GM23338 (cell line): ENCODE results near the gene GTF3C5. TPM values are rescaled to one million over a fixed set of nuclear protein-coding genes. Genes with fewer than 3 reads are reported as not detected.

Experiments
- ATAC-seq: fragments of 200-7000 bp; cut with Tn5 transposase; 3 replicates; pipeline ENCODE4 v1.9.1; 2020
- DNase-seq: peaks from one replicate; pipeline ENCODE4 v3.0.0-alpha.2; 2015; ENCODE audit warnings: low spot score
- H2AFZ ChIP-seq: fragments of 200-600 bp; sonication (generic); 2 replicates; pipeline ENCODE4 v1.8.0; 2016; ENCODE audit warnings: antibody characterized with exemption, mild to moderate bottlenecking, moderate library complexity
- H3F3A ChIP-seq: fragments of 200-600 bp; sonication (generic); replicated peaks from 2 replicates; pipeline ENCODE4 v1.8.0; 2017; ENCODE audit warnings: antibody characterized with exemption, mixed run types, low read depth
- H3K27ac ChIP-seq: fragments of 200-600 bp; sonication (generic); 2 replicates; pipeline ENCODE4 v1.6.1; 2016; ENCODE audit warnings: low read depth
- H3K27me3 ChIP-seq: fragments of 200-600 bp; sonication (generic); 2 replicates; pipeline ENCODE4 v1.8.0; 2016; ENCODE audit warnings: mild to moderate bottlenecking, mixed run types, moderate library complexity; ENCODE audit not compliant: insufficient read depth
- H3K36me3 ChIP-seq: fragments of 200-600 bp; sonication (generic); 2 replicates; pipeline ENCODE4 v1.8.0; 2016; ENCODE audit warnings: mild to moderate bottlenecking; ENCODE audit not compliant: insufficient read depth
- H3K4me1 ChIP-seq: fragments of 200-600 bp; sonication (generic); 2 replicates; pipeline ENCODE4 v1.8.0; 2016; ENCODE audit warnings: mild to moderate bottlenecking, moderate library complexity; ENCODE audit not compliant: insufficient read depth
- H3K4me2 ChIP-seq: fragments of 200-600 bp; sonication (generic); 2 replicates; pipeline ENCODE4 v1.7.1; 2017; ENCODE audit warnings: mixed run types
- H3K4me3 ChIP-seq: fragments of 200-600 bp; sonication (generic); 2 replicates; pipeline ENCODE4 v1.6.1; 2016; ENCODE audit warnings: mixed run types
- H3K79me2 ChIP-seq: fragments of 200-600 bp; sonication (generic); replicated peaks from 2 replicates; pipeline ENCODE4 v1.8.0; 2017; ENCODE audit warnings: mild to moderate bottlenecking; ENCODE audit not compliant: insufficient read depth
- H3K9me2 ChIP-seq: fragments of 200-600 bp; sonication (generic); 2 replicates; pipeline ENCODE4 v1.8.0; 2017; ENCODE audit not compliant: insufficient read depth
- H4K20me1 ChIP-seq: fragments of 200-600 bp; sonication (generic); replicated peaks from 2 replicates; pipeline ENCODE4 v1.8.0; 2017; ENCODE audit warnings: mild to moderate bottlenecking; ENCODE audit not compliant: insufficient read depth
- H3K27ac Mint-ChIP-seq: 2 replicates; pipeline ENCODE4 v1.8.0; 2020; ENCODE audit warnings: inconsistent platforms, mild to moderate bottlenecking, moderate library complexity, mixed read lengths
- H3K27me3 Mint-ChIP-seq: 3 replicates; pipeline ENCODE4 v1.8.0; 2022; ENCODE audit warnings: low read depth, mild to moderate bottlenecking, moderate library complexity, mixed read lengths, inconsistent platforms; ENCODE audit not compliant: insufficient read depth, poor library complexity
- H3K36me3 Mint-ChIP-seq: 3 replicates; pipeline ENCODE4 v1.8.0; 2021; ENCODE audit warnings: low read depth, mild to moderate bottlenecking, inconsistent platforms, moderate library complexity, mixed read lengths
- H3K4me1 Mint-ChIP-seq: 3 replicates; pipeline ENCODE4 v1.8.0; 2020; ENCODE audit warnings: mild to moderate bottlenecking, inconsistent platforms, mixed read lengths
- H3K4me3 Mint-ChIP-seq: 3 replicates; pipeline ENCODE4 v1.8.0; 2021; ENCODE audit warnings: moderate library complexity, mild to moderate bottlenecking, inconsistent platforms, mixed read lengths
- H3K9me3 Mint-ChIP-seq: 3 replicates; pipeline ENCODE4 v1.8.0; 2020; ENCODE audit warnings: moderate library complexity, mild to moderate bottlenecking, inconsistent platforms, mixed read lengths
- CREB1 ChIP-seq: fragments of 250-450 bp; sonication (Bioruptor Pico); IDR thresholded peaks from 2 replicates; pipeline ENCODE4 v1.5.0; 2020; ENCODE audit warnings: low read depth, mild to moderate bottlenecking, moderate library complexity
- ETS1 ChIP-seq: IDR thresholded peaks from 2 replicates; pipeline ENCODE4 v1.6.1; 2016; ENCODE audit warnings: antibody characterized with exemption
- EZH2 ChIP-seq: fragments of 200-600 bp; sonication (generic); IDR thresholded peaks from one replicate; pipeline ENCODE4 v1.8.0; 2017; ENCODE audit warnings: antibody characterized with exemption, mild to moderate bottlenecking, low read depth; ENCODE audit not compliant: unreplicated experiment
- EZH2phosphoT487 ChIP-seq: fragments of 200-600 bp; sonication (generic); IDR thresholded peaks from one replicate; pipeline ENCODE4 v1.8.1; 2018; ENCODE audit warnings: antibody characterized with exemption; ENCODE audit not compliant: unreplicated experiment
- JUNB ChIP-seq: IDR thresholded peaks from one replicate; pipeline ENCODE4 v1.6.1; 2016; ENCODE audit warnings: antibody characterized with exemption; ENCODE audit not compliant: unreplicated experiment
- NANOG ChIP-seq: IDR thresholded peaks from 2 replicates; pipeline ENCODE4 v1.6.1; 2016; ENCODE audit warnings: antibody characterized with exemption, borderline replicate concordance
- POLR2AphosphoS5 ChIP-seq: IDR thresholded peaks from 2 replicates; pipeline ENCODE4 v1.6.1; 2016; ENCODE audit warnings: antibody characterized with exemption, low read depth
- STAT1 ChIP-seq: IDR thresholded peaks from one replicate; pipeline ENCODE4 v1.6.1; 2016; ENCODE audit warnings: antibody characterized with exemption; ENCODE audit not compliant: unreplicated experiment
- ZNF114 ChIP-seq: fragments of 250-450 bp; sonication (Bioruptor Pico); IDR thresholded peaks from 2 replicates; pipeline ENCODE4 v1.5.0; 2020; ENCODE audit warnings: mild to moderate bottlenecking, moderate library complexity
- ZNF331 ChIP-seq: fragments of 250-450 bp; sonication (Bioruptor Pico); IDR thresholded peaks from 2 replicates; pipeline ENCODE4 v1.5.0; 2020; ENCODE audit warnings: low read depth, mild to moderate bottlenecking, moderate library complexity
- polyA plus RNA-seq: library from polyadenylated mRNA; unstranded; fragments of >200 nt; fragmentation: Nextera tagmentation; extraction: Ambion mirVana; gene quantifications from 2 replicates; pipeline ENCODE4 v1.2.1, GENCODE V29; 2016
- total RNA-seq: library from RNA; depleted of rRNA; stranded (reverse); fragments of >200 nt; shearing (Covaris generic); gene quantifications from 2 replicates; pipeline ENCODE4 v1.2.3, GENCODE V29; 2014
- TF ChIP-seq, protein P1 (sequence below), 2 experiments: fragments of 200-600 bp in 1 of 2; sonication (generic) in 1 of 2; conservative IDR thresholded peaks; 2 replicates each; pipeline versions ENCODE4 v1.5.1 to v1.6.1; 2016 to 2017; ENCODE audit warnings: antibody characterized with exemption in 2 of 2, low read depth in 2 of 2, mild to moderate bottlenecking in 2 of 2, moderate library complexity in 1 of 2
- TF ChIP-seq, protein P2 (sequence below): fragments of 250-450 bp; sonication (Bioruptor Pico); IDR thresholded peaks from 2 replicates; pipeline ENCODE4 v1.5.0; 2020; ENCODE audit warnings: mild to moderate bottlenecking, moderate library complexity
- TF ChIP-seq, protein P3 (sequence below): IDR thresholded peaks from one replicate; pipeline ENCODE4 v1.6.1; 2018; ENCODE audit warnings: antibody characterized with exemption; ENCODE audit not compliant: unreplicated experiment

GTF3C5 gene
- total and polyA plus RNA-seq, 2 experiments from 2014 or later: 46.0 to 78.8 TPM

GRCh38 chr9:132995879-132996278 lies 34.9 kb upstream of the GTF3C5 start:
- DNase-seq (no peak), ATAC-seq (no peak)
- H4K20me1 ChIP-seq: no peaks in the 10 kb centered on the region
- Mint-ChIP-seq H3K4me1 (peaks cover 30% of the 10 kb centered on the region), H3K27me3 (peaks cover 19% of the 10 kb centered on the region), H3K9me3 (no peaks in the 10 kb centered on the region), H3K4me3 (no peak overlapping the region), H3K27ac (no peak overlapping the region), H3K36me3 (no peaks in the 10 kb centered on the region)
- H3K4me2 ChIP-seq: no peak overlapping the region
- H3K36me3 ChIP-seq: no peaks in the 10 kb centered on the region
- H3K79me2 ChIP-seq: no peaks in the 10 kb centered on the region
- no peaks in the 10 kb centered on the region for H3K27me3 ChIP-seq
- no peak overlapping the region for H3K4me3 ChIP-seq
- H3K9me2 ChIP-seq: no peaks in the 10 kb centered on the region
- peaks cover 13% of the 10 kb centered on the region; the same call in 1 of the 2 replicates for H3K4me1 ChIP-seq
- no peaks in the 10 kb centered on the region for H3F3A ChIP-seq
- no peak overlapping the region for H3K27ac ChIP-seq
- no peak for TF ChIP-seq NANOG
- no peak for TF ChIP-seq ZNF114
- TF ChIP-seq POLR2AphosphoS5: no peak
- TF ChIP-seq EZH2phosphoT487: no peak
- TF ChIP-seq, protein P1, sequence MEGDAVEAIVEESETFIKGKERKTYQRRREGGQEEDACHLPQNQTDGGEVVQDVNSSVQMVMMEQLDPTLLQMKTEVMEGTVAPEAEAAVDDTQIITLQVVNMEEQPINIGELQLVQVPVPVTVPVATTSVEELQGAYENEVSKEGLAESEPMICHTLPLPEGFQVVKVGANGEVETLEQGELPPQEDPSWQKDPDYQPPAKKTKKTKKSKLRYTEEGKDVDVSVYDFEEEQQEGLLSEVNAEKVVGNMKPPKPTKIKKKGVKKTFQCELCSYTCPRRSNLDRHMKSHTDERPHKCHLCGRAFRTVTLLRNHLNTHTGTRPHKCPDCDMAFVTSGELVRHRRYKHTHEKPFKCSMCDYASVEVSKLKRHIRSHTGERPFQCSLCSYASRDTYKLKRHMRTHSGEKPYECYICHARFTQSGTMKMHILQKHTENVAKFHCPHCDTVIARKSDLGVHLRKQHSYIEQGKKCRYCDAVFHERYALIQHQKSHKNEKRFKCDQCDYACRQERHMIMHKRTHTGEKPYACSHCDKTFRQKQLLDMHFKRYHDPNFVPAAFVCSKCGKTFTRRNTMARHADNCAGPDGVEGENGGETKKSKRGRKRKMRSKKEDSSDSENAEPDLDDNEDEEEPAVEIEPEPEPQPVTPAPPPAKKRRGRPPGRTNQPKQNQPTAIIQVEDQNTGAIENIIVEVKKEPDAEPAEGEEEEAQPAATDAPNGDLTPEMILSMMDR (conservative IDR thresholded peaks at IDR 0.05; ENCODE audit: low read depth in 2 of 2): no peak
- TF ChIP-seq STAT1: no peak
- TF ChIP-seq, protein P2, sequence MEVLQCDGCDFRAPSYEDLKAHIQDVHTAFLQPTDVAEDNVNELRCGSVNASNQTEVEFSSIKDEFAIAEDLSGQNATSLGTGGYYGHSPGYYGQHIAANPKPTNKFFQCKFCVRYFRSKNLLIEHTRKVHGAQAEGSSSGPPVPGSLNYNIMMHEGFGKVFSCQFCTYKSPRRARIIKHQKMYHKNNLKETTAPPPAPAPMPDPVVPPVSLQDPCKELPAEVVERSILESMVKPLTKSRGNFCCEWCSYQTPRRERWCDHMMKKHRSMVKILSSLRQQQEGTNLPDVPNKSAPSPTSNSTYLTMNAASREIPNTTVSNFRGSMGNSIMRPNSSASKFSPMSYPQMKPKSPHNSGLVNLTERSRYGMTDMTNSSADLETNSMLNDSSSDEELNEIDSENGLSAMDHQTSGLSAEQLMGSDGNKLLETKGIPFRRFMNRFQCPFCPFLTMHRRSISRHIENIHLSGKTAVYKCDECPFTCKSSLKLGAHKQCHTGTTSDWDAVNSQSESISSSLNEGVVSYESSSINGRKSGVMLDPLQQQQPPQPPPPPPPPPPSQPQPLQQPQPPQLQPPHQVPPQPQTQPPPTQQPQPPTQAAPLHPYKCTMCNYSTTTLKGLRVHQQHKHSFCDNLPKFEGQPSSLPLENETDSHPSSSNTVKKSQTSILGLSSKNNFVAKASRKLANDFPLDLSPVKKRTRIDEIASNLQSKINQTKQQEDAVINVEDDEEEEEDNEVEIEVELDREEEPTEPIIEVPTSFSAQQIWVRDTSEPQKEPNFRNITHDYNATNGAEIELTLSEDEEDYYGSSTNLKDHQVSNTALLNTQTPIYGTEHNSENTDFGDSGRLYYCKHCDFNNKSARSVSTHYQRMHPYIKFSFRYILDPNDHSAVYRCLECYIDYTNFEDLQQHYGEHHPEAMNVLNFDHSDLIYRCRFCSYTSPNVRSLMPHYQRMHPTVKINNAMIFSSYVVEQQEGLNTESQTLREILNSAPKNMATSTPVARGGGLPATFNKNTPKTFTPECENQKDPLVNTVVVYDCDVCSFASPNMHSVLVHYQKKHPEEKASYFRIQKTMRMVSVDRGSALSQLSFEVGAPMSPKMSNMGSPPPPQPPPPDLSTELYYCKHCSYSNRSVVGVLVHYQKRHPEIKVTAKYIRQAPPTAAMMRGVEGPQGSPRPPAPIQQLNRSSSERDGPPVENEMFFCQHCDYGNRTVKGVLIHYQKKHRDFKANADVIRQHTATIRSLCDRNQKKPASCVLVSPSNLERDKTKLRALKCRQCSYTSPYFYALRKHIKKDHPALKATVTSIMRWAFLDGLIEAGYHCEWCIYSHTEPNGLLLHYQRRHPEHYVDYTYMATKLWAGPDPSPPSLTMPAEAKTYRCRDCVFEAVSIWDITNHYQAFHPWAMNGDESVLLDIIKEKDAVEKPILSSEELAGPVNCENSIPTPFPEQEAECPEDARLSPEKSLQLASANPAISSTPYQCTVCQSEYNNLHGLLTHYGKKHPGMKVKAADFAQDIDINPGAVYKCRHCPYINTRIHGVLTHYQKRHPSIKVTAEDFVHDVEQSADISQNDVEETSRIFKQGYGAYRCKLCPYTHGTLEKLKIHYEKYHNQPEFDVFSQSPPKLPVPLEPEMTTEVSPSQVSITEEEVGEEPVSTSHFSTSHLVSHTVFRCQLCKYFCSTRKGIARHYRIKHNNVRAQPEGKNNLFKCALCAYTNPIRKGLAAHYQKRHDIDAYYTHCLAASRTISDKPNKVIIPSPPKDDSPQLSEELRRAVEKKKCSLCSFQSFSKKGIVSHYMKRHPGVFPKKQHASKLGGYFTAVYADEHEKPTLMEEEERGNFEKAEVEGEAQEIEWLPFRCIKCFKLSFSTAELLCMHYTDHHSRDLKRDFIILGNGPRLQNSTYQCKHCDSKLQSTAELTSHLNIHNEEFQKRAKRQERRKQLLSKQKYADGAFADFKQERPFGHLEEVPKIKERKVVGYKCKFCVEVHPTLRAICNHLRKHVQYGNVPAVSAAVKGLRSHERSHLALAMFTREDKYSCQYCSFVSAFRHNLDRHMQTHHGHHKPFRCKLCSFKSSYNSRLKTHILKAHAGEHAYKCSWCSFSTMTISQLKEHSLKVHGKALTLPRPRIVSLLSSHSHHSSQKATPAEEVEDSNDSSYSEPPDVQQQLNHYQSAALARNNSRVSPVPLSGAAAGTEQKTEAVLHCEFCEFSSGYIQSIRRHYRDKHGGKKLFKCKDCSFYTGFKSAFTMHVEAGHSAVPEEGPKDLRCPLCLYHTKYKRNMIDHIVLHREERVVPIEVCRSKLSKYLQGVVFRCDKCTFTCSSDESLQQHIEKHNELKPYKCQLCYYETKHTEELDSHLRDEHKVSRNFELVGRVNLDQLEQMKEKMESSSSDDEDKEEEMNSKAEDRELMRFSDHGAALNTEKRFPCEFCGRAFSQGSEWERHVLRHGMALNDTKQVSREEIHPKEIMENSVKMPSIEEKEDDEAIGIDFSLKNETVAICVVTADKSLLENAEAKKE (CRISPR knock-in tag): no peak
- no peak for TF ChIP-seq JUNB
- no peak for TF ChIP-seq ETS1
- TF ChIP-seq ZNF331 (CRISPR knock-in tag): no peak
- TF ChIP-seq, protein P3, sequence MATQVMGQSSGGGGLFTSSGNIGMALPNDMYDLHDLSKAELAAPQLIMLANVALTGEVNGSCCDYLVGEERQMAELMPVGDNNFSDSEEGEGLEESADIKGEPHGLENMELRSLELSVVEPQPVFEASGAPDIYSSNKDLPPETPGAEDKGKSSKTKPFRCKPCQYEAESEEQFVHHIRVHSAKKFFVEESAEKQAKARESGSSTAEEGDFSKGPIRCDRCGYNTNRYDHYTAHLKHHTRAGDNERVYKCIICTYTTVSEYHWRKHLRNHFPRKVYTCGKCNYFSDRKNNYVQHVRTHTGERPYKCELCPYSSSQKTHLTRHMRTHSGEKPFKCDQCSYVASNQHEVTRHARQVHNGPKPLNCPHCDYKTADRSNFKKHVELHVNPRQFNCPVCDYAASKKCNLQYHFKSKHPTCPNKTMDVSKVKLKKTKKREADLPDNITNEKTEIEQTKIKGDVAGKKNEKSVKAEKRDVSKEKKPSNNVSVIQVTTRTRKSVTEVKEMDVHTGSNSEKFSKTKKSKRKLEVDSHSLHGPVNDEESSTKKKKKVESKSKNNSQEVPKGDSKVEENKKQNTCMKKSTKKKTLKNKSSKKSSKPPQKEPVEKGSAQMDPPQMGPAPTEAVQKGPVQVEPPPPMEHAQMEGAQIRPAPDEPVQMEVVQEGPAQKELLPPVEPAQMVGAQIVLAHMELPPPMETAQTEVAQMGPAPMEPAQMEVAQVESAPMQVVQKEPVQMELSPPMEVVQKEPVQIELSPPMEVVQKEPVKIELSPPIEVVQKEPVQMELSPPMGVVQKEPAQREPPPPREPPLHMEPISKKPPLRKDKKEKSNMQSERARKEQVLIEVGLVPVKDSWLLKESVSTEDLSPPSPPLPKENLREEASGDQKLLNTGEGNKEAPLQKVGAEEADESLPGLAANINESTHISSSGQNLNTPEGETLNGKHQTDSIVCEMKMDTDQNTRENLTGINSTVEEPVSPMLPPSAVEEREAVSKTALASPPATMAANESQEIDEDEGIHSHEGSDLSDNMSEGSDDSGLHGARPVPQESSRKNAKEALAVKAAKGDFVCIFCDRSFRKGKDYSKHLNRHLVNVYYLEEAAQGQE: no peak
- TF ChIP-seq EZH2: no peak
- no peak for TF ChIP-seq CREB1 (CRISPR knock-in tag)
- H2AFZ ChIP-seq: no peak overlapping the region
